MCF 10A (cell line): Measurements from ENCODE around the gene CENPE. TPM values are rescaled to one million over a fixed set of nuclear protein-coding genes. Genes with fewer than 3 reads are reported as not detected.

ENCODE experiments used
- BruUV-seq: library from RNA; stranded (reverse); fragments of 400-500 nt; replicated peaks from 2 replicates; lab custom pipeline; 2021; lab: Mats Ljungman, UMichigan
- CTCF ChIA-PET: fragments of 300-600 bp; sonication (Branson Sonifier 250); formaldehyde crosslinking; extraction: SDS; loops from one replicate; lab custom pipeline; 2021; ENCODE audit warnings: antibody characterized with exemption, inconsistent platforms; lab: Yijun Ruan, JAX
- POLR2A ChIA-PET: fragments of 300-600, 350-650 bp; sonication (Branson Sonifier 250); formaldehyde crosslinking; extraction: SDS; loops from one replicate; lab custom pipeline; 2020; ENCODE audit warnings: antibody characterized with exemption, inconsistent platforms; lab: Yijun Ruan, JAX
- DNase-seq: peaks from one replicate; pipeline ENCODE4 v3.0.0-alpha.2; 2018; ENCODE audit not compliant: unreplicated experiment
- H3K27ac Mint-ChIP-seq: one replicate; pipeline ENCODE4 v1.8.0; 2022; ENCODE audit warnings: mild to moderate bottlenecking, low read depth, mixed read lengths; ENCODE audit not compliant: unreplicated experiment
- H3K27me3 Mint-ChIP-seq: one replicate; pipeline ENCODE4 v1.8.0; 2022; ENCODE audit warnings: mixed read lengths; ENCODE audit not compliant: insufficient read depth, unreplicated experiment
- H3K36me3 Mint-ChIP-seq: one replicate; pipeline ENCODE4 v1.8.0; 2022; ENCODE audit warnings: mild to moderate bottlenecking, moderate library complexity, mixed read lengths; ENCODE audit not compliant: insufficient read depth, unreplicated experiment
- H3K4me1 Mint-ChIP-seq: one replicate; pipeline ENCODE4 v1.8.0; 2022; ENCODE audit warnings: mixed read lengths; ENCODE audit not compliant: insufficient read depth, unreplicated experiment
- H3K4me3 Mint-ChIP-seq: one replicate; pipeline ENCODE4 v1.8.0; 2022; ENCODE audit warnings: mild to moderate bottlenecking, moderate library complexity, mixed read lengths; ENCODE audit not compliant: unreplicated experiment
- H3K9me3 Mint-ChIP-seq: one replicate; pipeline ENCODE4 v1.8.0; 2022; ENCODE audit warnings: mixed read lengths; ENCODE audit not compliant: unreplicated experiment
- intact Hi-C: fragments of 100-400 bp; cut with micrococcal nuclease; formaldehyde crosslinking; loops from 2 replicates; pipeline ENCODE4 v1.14.1; 2022
- total RNA-seq: library from RNA; stranded (reverse); gene quantifications from 2 replicates; pipeline ENCODE4 v1.2.3, GENCODE V29; 2022
- TF ChIP-seq, protein P1 (sequence below): fragments of 200-600 bp; IDR thresholded peaks from one replicate; pipeline ENCODE4 v1.8.0; 2022; ENCODE audit warnings: antibody characterized with exemption, mild to moderate bottlenecking; ENCODE audit not compliant: unreplicated experiment

CENPE gene
- total RNA-seq, 1 experiment from 2014 or later = 32.4 TPM

DNA sequence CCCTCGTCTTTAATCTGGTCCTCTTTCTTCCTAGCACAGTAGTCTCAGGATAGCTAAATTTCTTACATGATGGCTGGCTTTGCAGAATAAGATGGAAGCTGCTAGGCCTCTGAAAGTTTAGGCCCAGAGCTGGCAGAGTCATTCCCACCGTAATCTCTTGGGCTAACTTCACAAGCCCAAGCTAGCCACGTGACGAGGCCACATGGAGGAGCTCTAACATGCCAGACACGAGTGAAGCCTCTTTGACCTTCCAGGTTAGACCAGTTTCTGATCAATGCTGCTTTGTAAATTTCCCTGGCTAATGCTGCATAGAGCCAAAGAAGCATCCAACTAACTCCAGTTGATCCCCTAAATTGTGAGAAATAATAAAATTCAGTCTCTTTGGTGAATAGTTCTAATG, 9.5 kb upstream of the CENPE start:
- POLR2A ChIA-PET = interaction anchor here (0.6 kb wide), 1 partner anchor 8 kb away, joined by 3 read pairs; no protein-coding TSS in a partner anchor
- CTCF ChIA-PET = interaction anchor here (0.6 to 1.7 kb wide), 6 partner anchors 206 to 786 kb away, joined by 3 to 5 read pairs (median 4); no protein-coding TSS in a partner anchor
- no peak overlapping the region for H3K27ac Mint-ChIP-seq
- H3K4me3 Mint-ChIP-seq = no peak overlapping the region
- TF ChIP-seq, protein P1, sequence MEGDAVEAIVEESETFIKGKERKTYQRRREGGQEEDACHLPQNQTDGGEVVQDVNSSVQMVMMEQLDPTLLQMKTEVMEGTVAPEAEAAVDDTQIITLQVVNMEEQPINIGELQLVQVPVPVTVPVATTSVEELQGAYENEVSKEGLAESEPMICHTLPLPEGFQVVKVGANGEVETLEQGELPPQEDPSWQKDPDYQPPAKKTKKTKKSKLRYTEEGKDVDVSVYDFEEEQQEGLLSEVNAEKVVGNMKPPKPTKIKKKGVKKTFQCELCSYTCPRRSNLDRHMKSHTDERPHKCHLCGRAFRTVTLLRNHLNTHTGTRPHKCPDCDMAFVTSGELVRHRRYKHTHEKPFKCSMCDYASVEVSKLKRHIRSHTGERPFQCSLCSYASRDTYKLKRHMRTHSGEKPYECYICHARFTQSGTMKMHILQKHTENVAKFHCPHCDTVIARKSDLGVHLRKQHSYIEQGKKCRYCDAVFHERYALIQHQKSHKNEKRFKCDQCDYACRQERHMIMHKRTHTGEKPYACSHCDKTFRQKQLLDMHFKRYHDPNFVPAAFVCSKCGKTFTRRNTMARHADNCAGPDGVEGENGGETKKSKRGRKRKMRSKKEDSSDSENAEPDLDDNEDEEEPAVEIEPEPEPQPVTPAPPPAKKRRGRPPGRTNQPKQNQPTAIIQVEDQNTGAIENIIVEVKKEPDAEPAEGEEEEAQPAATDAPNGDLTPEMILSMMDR = no peak
- no TSS peak for BruUV-seq
- H3K27me3 Mint-ChIP-seq = no peaks in the 10 kb centered on the region
- intact Hi-C loops = loop anchor here (10.0 kb wide), 1 partner anchor 787 kb away; no protein-coding TSS in a partner anchor
- no peaks in the 10 kb centered on the region for H3K4me1 Mint-ChIP-seq
- no peaks in the 10 kb centered on the region for H3K9me3 Mint-ChIP-seq
- H3K36me3 Mint-ChIP-seq = no peaks in the 10 kb centered on the region
- DNase-seq = peak; percentile 22

DNA sequence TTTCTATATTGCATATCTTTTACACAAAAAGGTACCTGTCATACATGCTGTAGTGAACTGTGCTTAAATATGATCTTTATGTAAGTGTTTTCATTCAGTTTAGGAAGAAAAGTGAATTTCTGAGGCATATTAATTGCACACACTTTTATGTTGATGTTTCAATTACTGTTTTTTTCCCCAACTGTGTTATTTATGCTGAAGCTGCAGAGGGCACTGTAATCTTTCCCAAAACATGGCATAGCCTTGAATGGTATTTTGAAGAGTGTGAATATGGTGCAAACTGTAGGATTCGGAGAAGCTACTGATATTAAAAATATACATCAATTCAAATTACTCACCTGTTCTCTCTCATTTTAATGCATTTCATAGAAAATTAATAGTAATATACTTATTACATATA, 6.0 kb upstream of the CENPE start:
- H3K27me3 Mint-ChIP-seq = no peaks in the 10 kb centered on the region
- no peaks in the 10 kb centered on the region for H3K9me3 Mint-ChIP-seq
- BruUV-seq = no TSS peak
- intact Hi-C loops = loop anchor here (1.0 to 10.0 kb wide), 6 partner anchors 273 to 791 kb away; no protein-coding TSS in a partner anchor
- POLR2A ChIA-PET = no interaction called here
- H3K4me1 Mint-ChIP-seq = no peaks in the 10 kb centered on the region
- no peaks in the 10 kb centered on the region for H3K36me3 Mint-ChIP-seq
- peak; percentile 46 for DNase-seq
- H3K4me3 Mint-ChIP-seq = no peak overlapping the region
- CTCF ChIA-PET = interaction anchor here (0.7 to 1.8 kb wide), 13 partner anchors 116 to 1163 kb away, joined by 3 to 24 read pairs (median 5); no protein-coding TSS in a partner anchor
- no peak overlapping the region for H3K27ac Mint-ChIP-seq
- TF ChIP-seq, protein P1 = peak; percentile 49

DNA sequence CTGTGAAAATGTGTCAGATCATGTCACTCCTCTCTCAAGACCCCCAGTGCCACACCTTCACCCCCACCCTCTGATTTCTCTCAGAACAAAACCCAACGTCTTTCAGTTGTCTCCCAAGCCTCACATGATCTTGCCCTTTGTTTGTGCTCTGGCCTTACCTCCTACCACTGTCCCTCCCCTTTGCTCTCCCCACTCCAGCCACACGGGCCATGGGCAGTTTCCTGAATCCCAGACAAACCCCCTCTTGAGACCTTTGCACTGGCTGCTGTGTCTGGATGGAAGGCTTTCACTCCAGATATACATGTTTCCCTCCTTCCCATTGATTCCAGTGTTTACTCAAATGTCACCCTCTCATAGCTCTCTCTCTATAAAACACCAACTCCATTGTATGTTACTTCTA, 3.6 kb upstream of the CENPE start:
- no TSS peak for BruUV-seq
- ChIA-PET CTCF (interaction anchor here (0.7 to 1.1 kb wide), 5 partner anchors 11 to 733 kb away, joined by 3 read pairs; no protein-coding TSS in a partner anchor), POLR2A (no interaction called here)
- no peak overlapping the region for H3K4me3 Mint-ChIP-seq
- no peak overlapping the region for H3K27ac Mint-ChIP-seq
- H3K36me3 Mint-ChIP-seq = no peaks in the 10 kb centered on the region
- no peaks in the 10 kb centered on the region for H3K27me3 Mint-ChIP-seq
- H3K4me1 Mint-ChIP-seq = peaks cover 6% of the 10 kb centered on the region
- intact Hi-C loops = loop anchor here (5.0 to 10.0 kb wide), 2 partner anchors 276 to 793 kb away; no protein-coding TSS in a partner anchor
- no peak for DNase-seq
- TF ChIP-seq, protein P1 = no peak
- H3K9me3 Mint-ChIP-seq = no peaks in the 10 kb centered on the region

DNA sequence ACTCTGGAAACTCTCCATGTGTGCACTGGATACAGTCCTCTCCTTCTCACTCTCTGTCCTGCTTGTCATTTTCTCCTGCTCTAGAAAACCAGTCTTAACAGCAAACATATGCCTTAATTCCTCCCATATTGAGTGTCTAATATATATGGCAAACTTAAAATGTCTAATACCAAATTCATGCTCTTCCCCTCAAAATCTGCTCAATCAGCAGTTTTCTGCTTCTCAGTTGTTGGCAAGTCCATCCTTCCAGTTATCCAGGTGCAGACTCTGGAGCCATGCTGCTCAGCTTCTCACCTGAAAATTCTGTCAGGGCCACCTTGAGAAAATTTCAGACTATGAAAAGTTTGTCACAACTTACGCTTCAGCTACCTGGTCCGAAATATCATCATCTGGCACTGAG, 3.1 kb upstream of the CENPE start:
- peaks cover 6% of the 10 kb centered on the region for H3K4me1 Mint-ChIP-seq

More for the DNA sequence above, 3.1 kb upstream of the CENPE start:
- ChIA-PET CTCF (interaction anchor here (0.9 to 1.1 kb wide), 3 partner anchors 11 to 734 kb away, joined by 3 read pairs; no protein-coding TSS in a partner anchor), POLR2A (no interaction called here)
- intact Hi-C loops = loop anchor here (5.0 to 10.0 kb wide), 2 partner anchors 276 to 794 kb away; no protein-coding TSS in a partner anchor
- Mint-ChIP-seq H3K27me3 (no peaks in the 10 kb centered on the region), H3K4me3 (no peak overlapping the region), H3K27ac (no peak overlapping the region), H3K9me3 (no peaks in the 10 kb centered on the region), H3K36me3 (no peaks in the 10 kb centered on the region)
- no peak for DNase-seq
- BruUV-seq = no TSS peak
- TF ChIP-seq, protein P1 = no peak
